Panc1 (cell line): ENCODE data around the gene EME2. TPM values are rescaled to one million over a fixed set of nuclear protein-coding genes. Genes with fewer than 3 reads are reported as not detected.

ENCODE experiments used
- ATAC-seq: fragments of 200-7000 bp; cut with Tn5 transposase; 2 replicates; pipeline ENCODE4 v1.9.1; 2020; ENCODE audit warnings: mild to moderate bottlenecking, moderate library complexity
- BruUV-seq: library from RNA; stranded (reverse); fragments of 400-500 nt; replicated peaks from 2 replicates; lab custom pipeline; 2021; lab: Mats Ljungman, UMichigan
- CTCF ChIA-PET: fragments of 300-600 bp; sonication (Branson Sonifier 250); formaldehyde crosslinking; loops from one replicate; lab custom pipeline; 2022; ENCODE audit warnings: antibody characterized with exemption; lab: Charles Lee
- POLR2A ChIA-PET: fragments of 300-600 bp; sonication (Branson Sonifier 250); formaldehyde crosslinking; loops from one replicate; lab custom pipeline; 2022; ENCODE audit warnings: antibody characterized with exemption; lab: Charles Lee
- DNase-seq: peaks from one replicate; pipeline ENCODE4 v3.0.0-alpha.2; 2010; ENCODE audit warnings: low read depth, low spot score
- H3K27ac ChIP-seq: 2 replicates; pipeline ENCODE4 v1.5.1; 2011; ENCODE audit warnings: mild to moderate bottlenecking, low read length, inconsistent platforms
- H3K27me3 ChIP-seq: fragments of 200-500 bp; sonication (Bioruptor generic); 2 replicates; pipeline ENCODE4 v1.6.0; 2014; ENCODE audit warnings: low read length, inconsistent platforms; ENCODE audit not compliant: control insufficient read depth, insufficient read depth
- H3K36me3 ChIP-seq: fragments of 200-500 bp; sonication (Bioruptor generic); 2 replicates; pipeline ENCODE4 v1.5.1; 2014; ENCODE audit warnings: inconsistent platforms, mild to moderate bottlenecking, low read length, moderate library complexity; ENCODE audit not compliant: control insufficient read depth, insufficient read depth
- H3K4me1 ChIP-seq: 2 replicates; pipeline ENCODE4 v1.5.1; 2011; ENCODE audit warnings: inconsistent platforms, mild to moderate bottlenecking, low read length, moderate library complexity; ENCODE audit not compliant: control insufficient read depth, insufficient read depth
- H3K4me3 ChIP-seq, 2 experiments: 2 replicates each; pipeline ENCODE4 v1.5.1; 2011 to 2012; ENCODE audit warnings: low read depth in 2 of 2, low read length in 2 of 2, mild to moderate bottlenecking in 2 of 2, inconsistent platforms in 1 of 2, moderate library complexity in 1 of 2
- H3K9me3 ChIP-seq: fragments of 200-500 bp; sonication (Bioruptor generic); 2 replicates; pipeline ENCODE4 v1.5.1; 2014; ENCODE audit warnings: low read depth, mild to moderate bottlenecking, inconsistent platforms, low read length, moderate library complexity; ENCODE audit not compliant: control insufficient read depth, insufficient read depth
- POLR2AphosphoS5 ChIP-seq: IDR thresholded peaks from 2 replicates; pipeline ENCODE4 v1.6.1; 2012; ENCODE audit warnings: mild to moderate bottlenecking, low read depth, low read length, moderate library complexity
- REST ChIP-seq, 2 experiments: IDR thresholded peaks; 2 replicates each; pipeline ENCODE4 v1.6.1; 2011 to 2012; ENCODE audit warnings: low read depth in 2 of 2, control low read depth in 1 of 2, low read length in 1 of 2, mild to moderate bottlenecking in 1 of 2, moderate library complexity in 1 of 2; ENCODE audit not compliant: insufficient read depth in 1 of 2
- SIN3A ChIP-seq: IDR thresholded peaks from 2 replicates; pipeline ENCODE4 v1.6.1; 2012; ENCODE audit warnings: low read depth, mild to moderate bottlenecking, low read length, moderate library complexity, borderline replicate concordance; ENCODE audit not compliant: insufficient read depth
- TCF7L2 ChIP-seq: IDR thresholded peaks from 2 replicates; pipeline ENCODE4 v1.6.1; 2011; ENCODE audit warnings: mild to moderate bottlenecking, low read depth, low read length, inconsistent platforms
- in situ Hi-C: cut with HindIII; loops from 2 replicates; pipeline ENCODE4 v1.10.0; 2016; ENCODE audit warnings: low sequenced_read_pairs, low pct_unique_long_range_greater_than_20kb
- intact Hi-C: fragments of 100-400 bp; cut with micrococcal nuclease; formaldehyde crosslinking; loops from one replicate; pipeline ENCODE4 v1.10.0; 2022; ENCODE audit not compliant: unreplicated experiment
- total RNA-seq: library from RNA; stranded (reverse); gene quantifications from one replicate; pipeline ENCODE4 v1.2.1, GENCODE V29; 2021; ENCODE audit not compliant: unreplicated experiment
- TF ChIP-seq, protein P1 (sequence below): fragments of 450-650 bp; IDR thresholded peaks from 2 replicates; pipeline ENCODE4 v1.5.1; 2017; ENCODE audit warnings: mild to moderate bottlenecking

Gene EME2
- total RNA-seq, 1 experiment from 2014 or later, result 53.4 TPM

- no peaks in the 10 kb centered on the region for H3K9me3 ChIP-seq
- H3K36me3 ChIP-seq, result peaks cover 3% of the 10 kb centered on the region; the same call in 1 of the 2 replicates
- no peak overlapping the region for H3K27ac ChIP-seq
- ChIA-PET CTCF (no interaction called here), POLR2A (no interaction called here)
- no peak for TF ChIP-seq POLR2AphosphoS5
- TF ChIP-seq TCF7L2, result no peak
- TF ChIP-seq SIN3A, result no peak
- TF ChIP-seq REST (IDR thresholded peaks at IDR 0.05; ENCODE audit: insufficient read depth in 1 of 2, low read depth in 2 of 2, low read length in 1 of 2), result no peak
- TF ChIP-seq, protein P1, sequence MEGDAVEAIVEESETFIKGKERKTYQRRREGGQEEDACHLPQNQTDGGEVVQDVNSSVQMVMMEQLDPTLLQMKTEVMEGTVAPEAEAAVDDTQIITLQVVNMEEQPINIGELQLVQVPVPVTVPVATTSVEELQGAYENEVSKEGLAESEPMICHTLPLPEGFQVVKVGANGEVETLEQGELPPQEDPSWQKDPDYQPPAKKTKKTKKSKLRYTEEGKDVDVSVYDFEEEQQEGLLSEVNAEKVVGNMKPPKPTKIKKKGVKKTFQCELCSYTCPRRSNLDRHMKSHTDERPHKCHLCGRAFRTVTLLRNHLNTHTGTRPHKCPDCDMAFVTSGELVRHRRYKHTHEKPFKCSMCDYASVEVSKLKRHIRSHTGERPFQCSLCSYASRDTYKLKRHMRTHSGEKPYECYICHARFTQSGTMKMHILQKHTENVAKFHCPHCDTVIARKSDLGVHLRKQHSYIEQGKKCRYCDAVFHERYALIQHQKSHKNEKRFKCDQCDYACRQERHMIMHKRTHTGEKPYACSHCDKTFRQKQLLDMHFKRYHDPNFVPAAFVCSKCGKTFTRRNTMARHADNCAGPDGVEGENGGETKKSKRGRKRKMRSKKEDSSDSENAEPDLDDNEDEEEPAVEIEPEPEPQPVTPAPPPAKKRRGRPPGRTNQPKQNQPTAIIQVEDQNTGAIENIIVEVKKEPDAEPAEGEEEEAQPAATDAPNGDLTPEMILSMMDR, result no peak
- H3K4me1 ChIP-seq, result no peaks in the 10 kb centered on the region
- intact Hi-C loops (no loop called here), in situ Hi-C loops (no loop called here)
- no TSS peak for BruUV-seq
- no peak overlapping the region for H3K4me3 ChIP-seq
- no peak for ATAC-seq
- no peak for DNase-seq
- no peaks in the 10 kb centered on the region for H3K27me3 ChIP-seq
Measured at GRCh38 chr16:1747934-1748333, 24.7 kb upstream of the EME2 start.

GRCh38 chr16:1749152-1750117 is 23.2 kb upstream of the EME2 start:
- Histone ChIP-seq H3K27ac (no peak overlapping the region), H3K9me3 (no peaks in the 10 kb centered on the region), H3K27me3 (no peaks in the 10 kb centered on the region), H3K4me3 (no peak overlapping the region), H3K4me1 (no peaks in the 10 kb centered on the region), H3K36me3 (peaks cover 3% of the 10 kb centered on the region; the same call in 1 of the 2 replicates)
- no TSS peak for BruUV-seq
- DNase-seq (no peak), ATAC-seq (no peak)
- CTCF ChIA-PET, result interaction anchor here (0.7 kb wide), 3 partner anchors 25 to 44 kb away, joined by 3 to 4 read pairs (median 4); no protein-coding TSS in a partner anchor
- in situ Hi-C loops (no loop called here), intact Hi-C loops (no loop called here)
- POLR2A ChIA-PET, result no interaction called here
- TF ChIP-seq REST (IDR thresholded peaks at IDR 0.05; ENCODE audit: insufficient read depth in 1 of 2, low read depth in 2 of 2, low read length in 1 of 2) (no peak), TCF7L2 (no peak), POLR2AphosphoS5 (no peak)
- TF ChIP-seq, protein P1, result no peak
